ENCODE measurements around the gene CD74.

DNA sequence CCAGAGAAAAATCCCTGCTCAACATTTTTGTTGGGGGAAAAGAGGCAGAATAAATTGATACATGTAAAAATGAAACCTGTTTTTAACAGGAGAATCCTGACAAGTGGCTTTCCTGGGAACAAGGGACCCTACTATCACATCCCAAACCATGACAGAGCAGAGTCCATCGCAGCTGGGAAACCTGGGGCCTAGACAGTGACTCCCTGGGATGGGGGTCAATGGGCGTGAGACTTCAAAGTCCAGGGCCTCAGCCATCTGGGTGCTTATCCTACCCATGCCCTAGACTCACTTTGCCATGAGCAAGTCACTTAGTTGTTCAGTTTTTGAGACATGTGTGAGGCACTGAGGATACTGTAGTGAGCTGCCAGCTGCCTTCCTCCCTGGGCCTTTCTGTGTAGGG is 49.5 kb downstream of the CD74 start:
- TF ChIP-seq, protein P1, sequence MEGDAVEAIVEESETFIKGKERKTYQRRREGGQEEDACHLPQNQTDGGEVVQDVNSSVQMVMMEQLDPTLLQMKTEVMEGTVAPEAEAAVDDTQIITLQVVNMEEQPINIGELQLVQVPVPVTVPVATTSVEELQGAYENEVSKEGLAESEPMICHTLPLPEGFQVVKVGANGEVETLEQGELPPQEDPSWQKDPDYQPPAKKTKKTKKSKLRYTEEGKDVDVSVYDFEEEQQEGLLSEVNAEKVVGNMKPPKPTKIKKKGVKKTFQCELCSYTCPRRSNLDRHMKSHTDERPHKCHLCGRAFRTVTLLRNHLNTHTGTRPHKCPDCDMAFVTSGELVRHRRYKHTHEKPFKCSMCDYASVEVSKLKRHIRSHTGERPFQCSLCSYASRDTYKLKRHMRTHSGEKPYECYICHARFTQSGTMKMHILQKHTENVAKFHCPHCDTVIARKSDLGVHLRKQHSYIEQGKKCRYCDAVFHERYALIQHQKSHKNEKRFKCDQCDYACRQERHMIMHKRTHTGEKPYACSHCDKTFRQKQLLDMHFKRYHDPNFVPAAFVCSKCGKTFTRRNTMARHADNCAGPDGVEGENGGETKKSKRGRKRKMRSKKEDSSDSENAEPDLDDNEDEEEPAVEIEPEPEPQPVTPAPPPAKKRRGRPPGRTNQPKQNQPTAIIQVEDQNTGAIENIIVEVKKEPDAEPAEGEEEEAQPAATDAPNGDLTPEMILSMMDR (conservative IDR thresholded peaks at IDR 0.05 in 1 of 2, IDR thresholded peaks at IDR 0.05 in 1 of 2; ENCODE audit: low read depth in 1 of 2, low read length in 2 of 2), result no peak
- TF ChIP-seq EZH2 (IDR thresholded peaks at IDR 0.05; ENCODE audit: low read length, missing control alignments), result no peak

All from fibroblast of lung (primary cell).